ENCODE measurements around the gene GNAI1.

DNA sequence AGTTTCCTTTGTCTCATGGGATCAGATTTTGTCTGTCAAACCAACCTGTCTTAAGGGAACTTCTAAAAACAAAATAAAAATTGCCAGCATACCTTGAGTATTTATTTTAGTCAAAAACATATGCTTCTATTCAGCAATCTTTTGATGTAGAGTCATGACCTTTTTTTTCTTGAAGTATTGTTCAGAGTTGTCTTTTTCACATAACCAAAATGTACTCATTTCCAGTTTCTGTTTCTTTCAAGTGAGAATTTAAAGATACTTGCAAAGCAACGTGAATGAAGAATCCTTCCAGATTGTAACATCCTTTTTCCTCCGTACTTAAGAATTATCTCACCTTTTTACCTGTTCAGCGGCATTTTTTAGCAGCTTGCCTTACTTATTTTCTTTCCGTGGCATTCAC, 37.8 kb downstream of the GNAI1 start:
- TF ChIP-seq, protein P1, sequence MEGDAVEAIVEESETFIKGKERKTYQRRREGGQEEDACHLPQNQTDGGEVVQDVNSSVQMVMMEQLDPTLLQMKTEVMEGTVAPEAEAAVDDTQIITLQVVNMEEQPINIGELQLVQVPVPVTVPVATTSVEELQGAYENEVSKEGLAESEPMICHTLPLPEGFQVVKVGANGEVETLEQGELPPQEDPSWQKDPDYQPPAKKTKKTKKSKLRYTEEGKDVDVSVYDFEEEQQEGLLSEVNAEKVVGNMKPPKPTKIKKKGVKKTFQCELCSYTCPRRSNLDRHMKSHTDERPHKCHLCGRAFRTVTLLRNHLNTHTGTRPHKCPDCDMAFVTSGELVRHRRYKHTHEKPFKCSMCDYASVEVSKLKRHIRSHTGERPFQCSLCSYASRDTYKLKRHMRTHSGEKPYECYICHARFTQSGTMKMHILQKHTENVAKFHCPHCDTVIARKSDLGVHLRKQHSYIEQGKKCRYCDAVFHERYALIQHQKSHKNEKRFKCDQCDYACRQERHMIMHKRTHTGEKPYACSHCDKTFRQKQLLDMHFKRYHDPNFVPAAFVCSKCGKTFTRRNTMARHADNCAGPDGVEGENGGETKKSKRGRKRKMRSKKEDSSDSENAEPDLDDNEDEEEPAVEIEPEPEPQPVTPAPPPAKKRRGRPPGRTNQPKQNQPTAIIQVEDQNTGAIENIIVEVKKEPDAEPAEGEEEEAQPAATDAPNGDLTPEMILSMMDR (IDR thresholded peaks at IDR 0.05; ENCODE audit: low read depth, low read length, missing input control) = no peak
- TF ChIP-seq NR2F2 (IDR thresholded peaks at IDR 0.05) (no peak), GABPA (IDR thresholded peaks at IDR 0.05 in 1 of 2, conservative IDR thresholded peaks at IDR 0.05 in 1 of 2) (no peak), RAD21 (IDR thresholded peaks at IDR 0.05) (no peak), JUND (IDR thresholded peaks at IDR 0.05) (no peak), SP1 (IDR thresholded peaks at IDR 0.05) (no peak), FOXA1 (IDR thresholded peaks at IDR 0.05) (no peak), TAF1 (conservative IDR thresholded peaks at IDR 0.05) (no peak), EGR1 (IDR thresholded peaks at IDR 0.05; ENCODE audit: low read depth in 2 of 2) (no peak)
- TF ChIP-seq, protein P2, sequence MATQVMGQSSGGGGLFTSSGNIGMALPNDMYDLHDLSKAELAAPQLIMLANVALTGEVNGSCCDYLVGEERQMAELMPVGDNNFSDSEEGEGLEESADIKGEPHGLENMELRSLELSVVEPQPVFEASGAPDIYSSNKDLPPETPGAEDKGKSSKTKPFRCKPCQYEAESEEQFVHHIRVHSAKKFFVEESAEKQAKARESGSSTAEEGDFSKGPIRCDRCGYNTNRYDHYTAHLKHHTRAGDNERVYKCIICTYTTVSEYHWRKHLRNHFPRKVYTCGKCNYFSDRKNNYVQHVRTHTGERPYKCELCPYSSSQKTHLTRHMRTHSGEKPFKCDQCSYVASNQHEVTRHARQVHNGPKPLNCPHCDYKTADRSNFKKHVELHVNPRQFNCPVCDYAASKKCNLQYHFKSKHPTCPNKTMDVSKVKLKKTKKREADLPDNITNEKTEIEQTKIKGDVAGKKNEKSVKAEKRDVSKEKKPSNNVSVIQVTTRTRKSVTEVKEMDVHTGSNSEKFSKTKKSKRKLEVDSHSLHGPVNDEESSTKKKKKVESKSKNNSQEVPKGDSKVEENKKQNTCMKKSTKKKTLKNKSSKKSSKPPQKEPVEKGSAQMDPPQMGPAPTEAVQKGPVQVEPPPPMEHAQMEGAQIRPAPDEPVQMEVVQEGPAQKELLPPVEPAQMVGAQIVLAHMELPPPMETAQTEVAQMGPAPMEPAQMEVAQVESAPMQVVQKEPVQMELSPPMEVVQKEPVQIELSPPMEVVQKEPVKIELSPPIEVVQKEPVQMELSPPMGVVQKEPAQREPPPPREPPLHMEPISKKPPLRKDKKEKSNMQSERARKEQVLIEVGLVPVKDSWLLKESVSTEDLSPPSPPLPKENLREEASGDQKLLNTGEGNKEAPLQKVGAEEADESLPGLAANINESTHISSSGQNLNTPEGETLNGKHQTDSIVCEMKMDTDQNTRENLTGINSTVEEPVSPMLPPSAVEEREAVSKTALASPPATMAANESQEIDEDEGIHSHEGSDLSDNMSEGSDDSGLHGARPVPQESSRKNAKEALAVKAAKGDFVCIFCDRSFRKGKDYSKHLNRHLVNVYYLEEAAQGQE (IDR thresholded peaks at IDR 0.05) = no peak
- TF ChIP-seq, protein P3, sequence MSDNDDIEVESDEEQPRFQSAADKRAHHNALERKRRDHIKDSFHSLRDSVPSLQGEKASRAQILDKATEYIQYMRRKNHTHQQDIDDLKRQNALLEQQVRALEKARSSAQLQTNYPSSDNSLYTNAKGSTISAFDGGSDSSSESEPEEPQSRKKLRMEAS (IDR thresholded peaks at IDR 0.05) = no peak
- TF ChIP-seq, protein P4, sequence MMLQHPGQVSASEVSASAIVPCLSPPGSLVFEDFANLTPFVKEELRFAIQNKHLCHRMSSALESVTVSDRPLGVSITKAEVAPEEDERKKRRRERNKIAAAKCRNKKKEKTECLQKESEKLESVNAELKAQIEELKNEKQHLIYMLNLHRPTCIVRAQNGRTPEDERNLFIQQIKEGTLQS (IDR thresholded peaks at IDR 0.05) = no peak
- TF ChIP-seq, protein P5, sequence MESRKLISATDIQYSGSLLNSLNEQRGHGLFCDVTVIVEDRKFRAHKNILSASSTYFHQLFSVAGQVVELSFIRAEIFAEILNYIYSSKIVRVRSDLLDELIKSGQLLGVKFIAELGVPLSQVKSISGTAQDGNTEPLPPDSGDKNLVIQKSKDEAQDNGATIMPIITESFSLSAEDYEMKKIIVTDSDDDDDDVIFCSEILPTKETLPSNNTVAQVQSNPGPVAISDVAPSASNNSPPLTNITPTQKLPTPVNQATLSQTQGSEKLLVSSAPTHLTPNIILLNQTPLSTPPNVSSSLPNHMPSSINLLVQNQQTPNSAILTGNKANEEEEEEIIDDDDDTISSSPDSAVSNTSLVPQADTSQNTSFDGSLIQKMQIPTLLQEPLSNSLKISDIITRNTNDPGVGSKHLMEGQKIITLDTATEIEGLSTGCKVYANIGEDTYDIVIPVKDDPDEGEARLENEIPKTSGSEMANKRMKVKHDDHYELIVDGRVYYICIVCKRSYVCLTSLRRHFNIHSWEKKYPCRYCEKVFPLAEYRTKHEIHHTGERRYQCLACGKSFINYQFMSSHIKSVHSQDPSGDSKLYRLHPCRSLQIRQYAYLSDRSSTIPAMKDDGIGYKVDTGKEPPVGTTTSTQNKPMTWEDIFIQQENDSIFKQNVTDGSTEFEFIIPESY (IDR thresholded peaks at IDR 0.05) = no peak
